ENCODE data around the gene ADD1. TPM values are rescaled to one million over a fixed set of nuclear protein-coding genes. Genes with fewer than 3 reads are reported as not detected.

Gene ADD1
- total and polyA plus RNA-seq, 4 experiments from 2014 or later = 159 to 293 (median 230) TPM

GRCh38 chr4:2891294-2891693 is 47.6 kb downstream of the ADD1 start:
- intact Hi-C loops (cut with micrococcal nuclease) = no loop called here
- Histone ChIP-seq H3K27ac (ENCODE audit: low read depth, low read length) (no peak overlapping the region), H3K4me1 (ENCODE audit: insufficient read depth, low read length) (no peaks in the 10 kb centered on the region), H3K9me3 (ENCODE audit: control insufficient read depth in 1 of 2, low read length in 2 of 2) (no peaks in the 10 kb centered on the region), H3K27me3 (ENCODE audit: insufficient read depth, low read length) (no peaks in the 10 kb centered on the region), H3K36me3 (ENCODE audit: insufficient read depth, low read length) (peaks cover 30% of the 10 kb centered on the region), H3K4me3 (ENCODE audit: low read length in 2 of 2) (no peak overlapping the region)
- no peak overlapping the region for H3K4me3 Mint-ChIP-seq
- peak overlapping the region in 6 of 7 donors; percentile 43 to 85 (median 58) for H3K27ac Mint-ChIP-seq
- H3K36me3 Mint-ChIP-seq = peaks cover 27 to 43% of the 10 kb centered on the region in 2 donors
- POLR2A ChIA-PET (ENCODE audit: partially characterized antibody) = interaction anchor here (1.4 kb wide), 1 partner anchor 127 kb away, joined by 5 read pairs; no protein-coding TSS in a partner anchor
- H3K4me1 Mint-ChIP-seq = peaks cover 0 to 3% (median 1%) of the 10 kb centered on the region in 4 donors
- H3K9me3 Mint-ChIP-seq = peaks cover 0 to 2% (median 0%) of the 10 kb centered on the region in 8 donors
- CTCF ChIA-PET (ENCODE audit: partially characterized antibody) = no interaction called here
- H3K27me3 Mint-ChIP-seq = no peaks in the 10 kb centered on the region
- no peak for DNase-seq

DNA sequence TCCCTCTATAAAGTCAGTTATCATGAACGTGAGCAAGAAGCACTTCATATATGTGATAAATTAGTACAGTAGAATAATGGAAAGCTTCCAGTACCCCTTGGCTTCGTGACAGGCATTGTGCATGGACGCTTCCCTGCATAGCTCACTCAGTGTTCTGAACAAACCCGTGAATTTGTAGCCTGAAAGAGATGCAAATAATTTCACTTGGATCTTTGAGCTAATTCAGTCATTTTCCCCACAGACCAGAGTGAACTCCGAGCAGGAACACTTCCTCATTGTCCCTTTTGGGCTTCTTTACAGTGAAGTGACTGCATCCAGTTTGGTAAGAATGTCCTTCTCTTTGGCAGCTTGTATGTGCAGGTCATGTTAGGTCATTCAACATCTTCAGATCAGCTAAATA is 50.1 kb downstream of the ADD1 start:
- ChIA-PET POLR2A (ENCODE audit: partially characterized antibody) (interaction anchor here (0.9 kb wide), 1 partner anchor 57 kb away, joined by 3 read pairs; no protein-coding TSS in a partner anchor), CTCF (ENCODE audit: partially characterized antibody) (interaction anchor here (0.9 kb wide), 2 partner anchors 19 to 126 kb away, joined by 3 read pairs; no protein-coding TSS in a partner anchor)
- DNase-seq = no peak
- H3K27ac ChIP-seq (ENCODE audit: low read depth, low read length) = no peak overlapping the region
- peak overlapping the region in 1 of 7 donors; percentile 17 for H3K27ac Mint-ChIP-seq
- no peaks in the 10 kb centered on the region for H3K27me3 ChIP-seq (ENCODE audit: insufficient read depth, low read length)
- H3K9me3 ChIP-seq (ENCODE audit: control insufficient read depth in 1 of 2, low read length in 2 of 2) = no peaks in the 10 kb centered on the region
- H3K36me3 Mint-ChIP-seq = peaks cover 24 to 50% of the 10 kb centered on the region in 2 donors
- H3K9me3 Mint-ChIP-seq = no peaks in the 10 kb centered on the region
- peaks cover 36% of the 10 kb centered on the region for H3K36me3 ChIP-seq (ENCODE audit: insufficient read depth, low read length)
- no peak overlapping the region for H3K4me3 ChIP-seq (ENCODE audit: low read length in 2 of 2)
- H3K4me3 Mint-ChIP-seq = no peak overlapping the region
- intact Hi-C loops (cut with micrococcal nuclease) = no loop called here
- peaks cover 0 to 2% (median 0%) of the 10 kb centered on the region in 4 donors for H3K4me1 Mint-ChIP-seq
- H3K4me1 ChIP-seq (ENCODE audit: insufficient read depth, low read length) = no peaks in the 10 kb centered on the region
- no peaks in the 10 kb centered on the region for H3K27me3 Mint-ChIP-seq

- no peak overlapping the region for H3K4me3 Mint-ChIP-seq
- no peaks in the 10 kb centered on the region for H3K9me3 ChIP-seq (ENCODE audit: control insufficient read depth in 1 of 2, low read length in 2 of 2)
- CTCF ChIA-PET (ENCODE audit: partially characterized antibody) = no interaction called here
- H3K27ac ChIP-seq (ENCODE audit: low read depth, low read length) = no peak overlapping the region
- POLR2A ChIA-PET (ENCODE audit: partially characterized antibody) = no interaction called here
- no peaks in the 10 kb centered on the region for H3K4me1 Mint-ChIP-seq
- no peaks in the 10 kb centered on the region for H3K27me3 ChIP-seq (ENCODE audit: insufficient read depth, low read length)
- no peak for DNase-seq
- H3K9me3 Mint-ChIP-seq = no peaks in the 10 kb centered on the region
- H3K4me1 ChIP-seq (ENCODE audit: insufficient read depth, low read length) = no peaks in the 10 kb centered on the region
- H3K36me3 ChIP-seq (ENCODE audit: insufficient read depth, low read length) = peaks cover 70% of the 10 kb centered on the region
- no peak overlapping the region for H3K4me3 ChIP-seq (ENCODE audit: low read length in 2 of 2)
- H3K36me3 Mint-ChIP-seq = peaks cover 42 to 72% of the 10 kb centered on the region in 2 donors
- H3K27ac Mint-ChIP-seq = peak overlapping the region in 1 of 7 donors; percentile 22
- no peaks in the 10 kb centered on the region for H3K27me3 Mint-ChIP-seq
- intact Hi-C loops (cut with micrococcal nuclease) = no loop called here
These were observed 54.4 kb downstream of the ADD1 start for GRCh38 chr4:2898001-2898400.

DNA sequence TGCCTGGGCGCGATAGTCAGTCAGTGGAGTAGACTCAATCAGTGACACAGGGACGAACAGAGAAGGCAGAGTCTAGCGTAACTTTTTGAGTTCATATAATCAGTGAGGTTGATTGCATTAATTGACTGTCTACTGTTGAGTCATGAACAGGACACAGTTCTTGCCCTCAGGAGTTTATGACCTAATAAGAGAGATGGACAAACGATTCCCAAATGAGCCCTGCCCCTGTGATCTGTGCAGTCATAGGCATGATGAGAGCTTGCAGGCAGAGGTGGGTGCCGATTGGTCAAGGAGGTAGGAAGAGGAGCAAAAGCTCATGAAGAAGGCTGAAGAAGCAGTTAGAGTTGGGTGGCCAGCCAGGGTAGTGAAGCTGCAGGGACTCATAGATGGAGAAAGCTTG is 57.1 kb downstream of the ADD1 start:
- no peak overlapping the region for H3K4me3 ChIP-seq (ENCODE audit: low read length in 2 of 2)
- no peaks in the 10 kb centered on the region for H3K27me3 Mint-ChIP-seq
- intact Hi-C loops (cut with micrococcal nuclease) = no loop called here

GRCh38 chr4:2901186-2901585 is 57.5 kb downstream of the ADD1 start:
- Histone ChIP-seq H3K9me3 (ENCODE audit: control insufficient read depth in 1 of 2, low read length in 2 of 2) (no peaks in the 10 kb centered on the region), H3K4me1 (ENCODE audit: insufficient read depth, low read length) (peaks cover 4% of the 10 kb centered on the region), H3K4me3 (ENCODE audit: low read length in 2 of 2) (no peak overlapping the region), H3K27me3 (ENCODE audit: insufficient read depth, low read length) (no peaks in the 10 kb centered on the region), H3K27ac (ENCODE audit: low read depth, low read length) (no peak overlapping the region), H3K36me3 (ENCODE audit: insufficient read depth, low read length) (peaks cover 77% of the 10 kb centered on the region)
- H3K4me3 Mint-ChIP-seq = no peak overlapping the region
- H3K36me3 Mint-ChIP-seq = peaks cover 49 to 82% of the 10 kb centered on the region in 2 donors
- H3K27ac Mint-ChIP-seq = peak overlapping the region in 4 of 7 donors; percentile 19 to 59 (median 49)
- intact Hi-C loops (cut with micrococcal nuclease) = no loop called here
- DNase-seq = no peak
- POLR2A ChIA-PET (ENCODE audit: partially characterized antibody) = no interaction called here
- peaks cover 7 to 9% (median 8%) of the 10 kb centered on the region in 4 donors for H3K4me1 Mint-ChIP-seq
- CTCF ChIA-PET (ENCODE audit: partially characterized antibody) = no interaction called here
- no peaks in the 10 kb centered on the region for H3K27me3 Mint-ChIP-seq
- no peaks in the 10 kb centered on the region for H3K9me3 Mint-ChIP-seq

More for the DNA sequence above, 57.1 kb downstream of the ADD1 start:
- DNase-seq = no peak
- H3K4me1 ChIP-seq (ENCODE audit: insufficient read depth, low read length) = no peaks in the 10 kb centered on the region
- Mint-ChIP-seq H3K36me3 (peaks cover 46 to 82% of the 10 kb centered on the region in 2 donors), H3K4me3 (no peak overlapping the region), H3K27ac (peak overlapping the region in 5 of 7 donors; percentile 48 to 77 (median 63)), H3K9me3 (no peaks in the 10 kb centered on the region), H3K4me1 (peaks cover 3 to 5% (median 4%) of the 10 kb centered on the region in 4 donors)
- no peak overlapping the region for H3K27ac ChIP-seq (ENCODE audit: low read depth, low read length)
- ChIA-PET CTCF (ENCODE audit: partially characterized antibody) (no interaction called here), POLR2A (ENCODE audit: partially characterized antibody) (no interaction called here)
- no peaks in the 10 kb centered on the region for H3K27me3 ChIP-seq (ENCODE audit: insufficient read depth, low read length)
- no peaks in the 10 kb centered on the region for H3K9me3 ChIP-seq (ENCODE audit: control insufficient read depth in 1 of 2, low read length in 2 of 2)
- peaks cover 78% of the 10 kb centered on the region for H3K36me3 ChIP-seq (ENCODE audit: insufficient read depth, low read length)

- CTCF ChIA-PET (ENCODE audit: partially characterized antibody) = no interaction called here
- Mint-ChIP-seq H3K9me3 (no peaks in the 10 kb centered on the region), H3K4me1 (peaks cover 10 to 16% (median 14%) of the 10 kb centered on the region in 4 donors), H3K36me3 (peaks cover 53 to 81% of the 10 kb centered on the region in 2 donors), H3K4me3 (no peak overlapping the region), H3K27me3 (no peaks in the 10 kb centered on the region), H3K27ac (peak overlapping the region in 5 of 7 donors; percentile 15 to 39 (median 19))
- no peak for DNase-seq
- no peak overlapping the region for H3K27ac ChIP-seq (ENCODE audit: low read depth, low read length)
- peaks cover 76% of the 10 kb centered on the region for H3K36me3 ChIP-seq (ENCODE audit: insufficient read depth, low read length)
- POLR2A ChIA-PET (ENCODE audit: partially characterized antibody) = no interaction called here
- no peaks in the 10 kb centered on the region for H3K27me3 ChIP-seq (ENCODE audit: insufficient read depth, low read length)
- H3K4me1 ChIP-seq (ENCODE audit: insufficient read depth, low read length) = peaks cover 13% of the 10 kb centered on the region
- intact Hi-C loops (cut with micrococcal nuclease) = no loop called here
- H3K4me3 ChIP-seq (ENCODE audit: low read length in 2 of 2) = no peak overlapping the region
- no peaks in the 10 kb centered on the region for H3K9me3 ChIP-seq (ENCODE audit: control insufficient read depth in 1 of 2, low read length in 2 of 2)
These were observed 58.5 kb downstream of the ADD1 start for GRCh38 chr4:2902126-2902525.

DNA sequence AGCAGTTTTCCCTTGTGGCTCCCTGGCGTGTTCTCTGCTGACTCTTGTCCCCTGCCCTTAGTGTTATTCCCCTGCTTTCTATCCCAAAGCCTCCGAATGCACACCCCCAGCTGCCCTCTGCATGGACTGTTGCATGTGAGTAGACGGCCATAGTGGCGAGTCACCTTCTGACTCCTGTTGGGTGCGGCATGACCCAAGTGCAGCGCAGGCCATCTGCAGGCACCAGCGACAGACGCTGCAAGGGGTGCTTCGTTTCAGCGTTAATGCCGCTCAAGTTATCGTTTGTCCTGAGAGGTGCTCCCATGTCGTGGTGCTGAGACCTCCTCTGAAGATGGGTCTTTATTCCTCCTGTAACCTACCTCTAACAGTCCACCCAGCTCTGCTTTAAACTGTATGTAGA is 61.9 kb downstream of the ADD1 start:
- H3K27me3 Mint-ChIP-seq = no peaks in the 10 kb centered on the region
- H3K27ac Mint-ChIP-seq = peak overlapping the region in 6 of 7 donors; percentile 17 to 83 (median 72)
- H3K4me3 Mint-ChIP-seq = no peak overlapping the region
- H3K9me3 Mint-ChIP-seq = no peaks in the 10 kb centered on the region
- Histone ChIP-seq H3K27ac (ENCODE audit: low read depth, low read length) (no peak overlapping the region), H3K9me3 (ENCODE audit: control insufficient read depth in 1 of 2, low read length in 2 of 2) (no peaks in the 10 kb centered on the region), H3K4me1 (ENCODE audit: insufficient read depth, low read length) (peaks cover 23% of the 10 kb centered on the region), H3K4me3 (ENCODE audit: low read length in 2 of 2) (no peak overlapping the region), H3K36me3 (ENCODE audit: insufficient read depth, low read length) (peaks cover 78% of the 10 kb centered on the region), H3K27me3 (ENCODE audit: insufficient read depth, low read length) (no peaks in the 10 kb centered on the region)
- no peak for DNase-seq
- intact Hi-C loops (cut with micrococcal nuclease) = no loop called here
- H3K4me1 Mint-ChIP-seq = peaks cover 12 to 30% (median 16%) of the 10 kb centered on the region in 4 donors
- POLR2A ChIA-PET (ENCODE audit: partially characterized antibody) = no interaction called here
- CTCF ChIA-PET (ENCODE audit: partially characterized antibody) = no interaction called here
- peaks cover 54 to 85% of the 10 kb centered on the region in 2 donors for H3K36me3 Mint-ChIP-seq
